Loucy (cell line): ENCODE measurements around the gene ASB2.

Experiments used
- H2AFZ ChIP-seq: fragments of 200-600 bp; sonication (generic); 2 replicates; pipeline ENCODE4 v1.6.0; 2016; ENCODE audit warnings: antibody characterized with exemption, mild to moderate bottlenecking, low read length, moderate library complexity
- H3F3A ChIP-seq: fragments of 200-600 bp; 2 replicates; pipeline ENCODE4 v1.6.0; 2016; ENCODE audit warnings: antibody characterized with exemption, low read depth, mild to moderate bottlenecking
- H3K27me3 ChIP-seq: fragments of 200-600 bp; sonication (generic); 2 replicates; pipeline ENCODE4 v1.6.1; 2014; ENCODE audit warnings: low read length, mild to moderate bottlenecking; ENCODE audit not compliant: insufficient read depth, poor library complexity, severe bottlenecking
- H3K36me3 ChIP-seq: fragments of 200-600 bp; sonication (generic); 2 replicates; pipeline ENCODE4 v1.6.1; 2016; ENCODE audit warnings: low read length; ENCODE audit not compliant: insufficient read depth
- H3K4me1 ChIP-seq: fragments of 200-600 bp; sonication (generic); 2 replicates; pipeline ENCODE4 v1.5.1; 2014; ENCODE audit warnings: low read length, mild to moderate bottlenecking; ENCODE audit not compliant: insufficient read depth, poor library complexity, severe bottlenecking
- H3K4me2 ChIP-seq: fragments of 200-600 bp; sonication (generic); 2 replicates; pipeline ENCODE4 v1.6.0; 2014; ENCODE audit warnings: antibody characterized with exemption, low read length, low read depth, mild to moderate bottlenecking; ENCODE audit not compliant: poor library complexity, severe bottlenecking
- H3K4me3 ChIP-seq: fragments of 200-600 bp; sonication (generic); 2 replicates; pipeline ENCODE4 v1.5.1; 2014; ENCODE audit warnings: low read length, mild to moderate bottlenecking, mixed read lengths; ENCODE audit not compliant: poor library complexity, severe bottlenecking
- H3K79me2 ChIP-seq: fragments of 200-600 bp; sonication (generic); 2 replicates; pipeline ENCODE4 v1.6.1; 2014; ENCODE audit warnings: low read length; ENCODE audit not compliant: insufficient read depth
- H3K9ac ChIP-seq: fragments of 200-600 bp; sonication (generic); 2 replicates; pipeline ENCODE4 v1.6.0; 2014; ENCODE audit warnings: mild to moderate bottlenecking, low read depth, low read length, moderate library complexity; ENCODE audit not compliant: poor library complexity, severe bottlenecking
- H3K9me2 ChIP-seq: fragments of 200-600 bp; sonication (generic); replicated peaks from 2 replicates; pipeline ENCODE4 v1.6.1; 2016; ENCODE audit warnings: low read depth, low read length, mixed read lengths
- H3K9me3 ChIP-seq: fragments of 200-600 bp; sonication (generic); 2 replicates; pipeline ENCODE4 v1.6.1; 2014; ENCODE audit warnings: mild to moderate bottlenecking, antibody characterized with exemption, low read length, low read depth; ENCODE audit not compliant: insufficient read depth
- H4K20me1 ChIP-seq: fragments of 200-600 bp; sonication (generic); 2 replicates; pipeline ENCODE4 v1.6.0; 2014; ENCODE audit warnings: antibody characterized with exemption, low read length, mild to moderate bottlenecking; ENCODE audit not compliant: insufficient read depth, poor library complexity, severe bottlenecking
- CTCF ChIP-seq: fragments of 200-600 bp; sonication (generic); conservative IDR thresholded peaks from 2 replicates; pipeline ENCODE4 v1.5.1; 2014; ENCODE audit warnings: mild to moderate bottlenecking, antibody characterized with exemption, low read length
- EZH2phosphoT487 ChIP-seq: fragments of 200-600 bp; IDR thresholded peaks from 2 replicates; pipeline ENCODE4 v1.6.1; 2018; ENCODE audit warnings: antibody characterized with exemption, mild to moderate bottlenecking, moderate library complexity, borderline replicate concordance

Gene ASB2

DNA sequence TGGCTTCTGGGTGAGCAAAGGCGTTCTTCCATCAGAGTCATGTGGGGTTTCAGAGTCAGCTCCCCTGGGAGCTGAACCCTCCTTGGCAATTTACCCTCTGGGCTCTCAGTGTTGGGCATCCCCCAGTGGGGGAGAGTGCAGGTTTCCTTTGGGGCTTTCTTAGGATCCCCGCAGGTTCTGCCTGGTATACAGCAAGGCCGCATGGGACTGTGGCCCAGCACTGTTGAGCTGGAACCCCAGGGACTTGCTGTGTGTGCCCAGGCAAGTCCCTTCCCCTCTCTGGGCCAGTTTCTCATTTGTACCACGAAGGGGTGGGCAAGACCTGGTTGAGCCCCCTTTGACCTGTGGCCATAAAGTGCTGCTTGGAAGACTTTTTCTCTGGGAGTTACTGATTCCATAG is 43.7 kb downstream of the ASB2 start:
- H2AFZ ChIP-seq, result no peak overlapping the region
- TF ChIP-seq EZH2phosphoT487, result no peak
- TF ChIP-seq CTCF, result no peak
- no peak overlapping the region for H3K4me3 ChIP-seq
- H3K36me3 ChIP-seq, result no peaks in the 10 kb centered on the region
- H3K4me2 ChIP-seq, result no peak overlapping the region
- H3K9ac ChIP-seq, result no peak overlapping the region
- H3F3A ChIP-seq, result no peaks in the 10 kb centered on the region
- no peaks in the 10 kb centered on the region for H3K4me1 ChIP-seq
- no peaks in the 10 kb centered on the region for H3K27me3 ChIP-seq
- H3K9me3 ChIP-seq, result no peaks in the 10 kb centered on the region
- H3K9me2 ChIP-seq, result no peaks in the 10 kb centered on the region
- H3K79me2 ChIP-seq, result no peaks in the 10 kb centered on the region
- no peaks in the 10 kb centered on the region for H4K20me1 ChIP-seq

DNA sequence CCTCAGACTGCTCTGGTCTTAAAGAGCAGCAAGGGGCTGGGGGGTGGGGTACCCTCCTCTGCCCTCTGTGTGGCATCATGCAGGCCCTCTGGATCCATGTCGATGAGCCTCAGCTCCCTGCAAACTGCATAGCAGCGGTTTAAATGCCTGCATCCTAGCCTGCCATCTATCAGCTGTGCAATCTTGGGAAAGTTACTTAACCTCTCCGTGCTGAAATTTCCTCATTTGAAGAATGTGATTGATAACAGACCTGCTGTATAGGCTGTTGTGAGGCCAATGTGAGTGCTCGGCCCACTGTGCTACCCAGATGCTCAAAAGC is 45.4 kb downstream of the ASB2 start:
- no peaks in the 10 kb centered on the region for H3K79me2 ChIP-seq
- TF ChIP-seq CTCF, result no peak
- TF ChIP-seq EZH2phosphoT487, result no peak

GRCh38 chr14:93930296-93930988 is 45.9 kb downstream of the ASB2 start:
- Histone ChIP-seq H3F3A (no peaks in the 10 kb centered on the region), H3K9me3 (no peaks in the 10 kb centered on the region), H3K4me3 (no peak overlapping the region), H4K20me1 (no peaks in the 10 kb centered on the region), H2AFZ (no peak overlapping the region), H3K36me3 (no peaks in the 10 kb centered on the region), H3K4me1 (no peaks in the 10 kb centered on the region), H3K27me3 (no peaks in the 10 kb centered on the region), H3K79me2 (no peaks in the 10 kb centered on the region), H3K9me2 (no peaks in the 10 kb centered on the region), H3K9ac (no peak overlapping the region), H3K4me2 (no peak overlapping the region)
- TF ChIP-seq EZH2phosphoT487, result no peak
- no peak for TF ChIP-seq CTCF

More for the DNA sequence above, 45.4 kb downstream of the ASB2 start:
- Histone ChIP-seq H3K27me3 (no peaks in the 10 kb centered on the region), H3F3A (no peaks in the 10 kb centered on the region), H3K4me2 (no peak overlapping the region), H4K20me1 (no peaks in the 10 kb centered on the region), H3K4me3 (no peak overlapping the region), H2AFZ (no peak overlapping the region), H3K36me3 (no peaks in the 10 kb centered on the region), H3K4me1 (no peaks in the 10 kb centered on the region), H3K9ac (no peak overlapping the region), H3K9me2 (no peaks in the 10 kb centered on the region), H3K9me3 (no peaks in the 10 kb centered on the region)
